K562 (cell line): ENCODE results near the gene SPATA45. TPM values are rescaled to one million over a fixed set of nuclear protein-coding genes. Genes with fewer than 3 reads are reported as not detected.

Experiments
- ATAC-seq: fragments of 200-7000 bp; cut with Tn5 transposase; 3 replicates; pipeline ENCODE4 v1.9.1; 2020; ENCODE audit warnings: moderate library complexity
- BruUV-seq: library from RNA; stranded (reverse); fragments of 400-500 nt; replicated peaks from 2 replicates; lab custom pipeline; 2021; lab: Mats Ljungman, UMichigan
- CTCF ChIA-PET: fragments of 300-600 bp; formaldehyde crosslinking; extraction: SDS; loops from one replicate; lab custom pipeline; 2021; ENCODE audit warnings: low intra/inter-chr PET ratio; lab: Yijun Ruan, JAX
- POLR2A ChIA-PET: fragments of 300-600, 350-650 bp; sonication (Branson Sonifier 250); formaldehyde crosslinking; extraction: SDS; loops from one replicate; lab custom pipeline; 2021; ENCODE audit warnings: antibody characterized with exemption, inconsistent platforms; lab: Yijun Ruan, JAX
- DNase-seq, 4 experiments: peaks; one replicate each; pipeline versions ENCODE4 v3.0.0 to v3.0.0-alpha.2; 2011 to 2018; ENCODE audit warnings: low spot score in 3 of 4, mixed read lengths in 3 of 4; ENCODE audit errors: extremely low read depth in 1 of 4
- FAIRE-seq: peaks from 2 replicates; lab custom pipeline; 2011; peaks lifted over from hg19 to GRCh38; lab: Jason Lieb, UNC
- H2AFZ ChIP-seq: 2 replicates; pipeline ENCODE4 v1.6.0; 2011; ENCODE audit warnings: low read depth, low read length, control low read depth, inconsistent platforms
- H3K27ac ChIP-seq: fragments of 200-600 bp; 3 replicates; pipeline ENCODE4 v1.8.0; 2011; ENCODE audit warnings: low read depth, mild to moderate bottlenecking, control low read depth, inconsistent platforms, low read length, moderate library complexity, mixed read lengths; ENCODE audit errors: extremely low read depth
- H3K27me3 ChIP-seq, 2 experiments: fragments of 300-600 bp in 1 of 2; 2 replicates in 1 of 2; 3 replicates in 1 of 2; pipeline versions ENCODE4 v1.6.0 to v1.8.0; 2011; ENCODE audit warnings: inconsistent platforms in 2 of 2, low read length in 2 of 2, mild to moderate bottlenecking in 1 of 2, mixed read lengths in 1 of 2, moderate library complexity in 1 of 2; ENCODE audit not compliant: control insufficient read depth in 2 of 2, insufficient read depth in 2 of 2
- H3K36me3 ChIP-seq: fragments of 300-600 bp; 3 replicates; pipeline ENCODE4 v1.8.0; 2011; ENCODE audit warnings: mild to moderate bottlenecking, low read length, inconsistent platforms; ENCODE audit not compliant: control insufficient read depth, insufficient read depth
- H3K4me1 ChIP-seq, 2 experiments: fragments of 200-600 bp in 1 of 2; replicated peaks in 1 of 2; 2 replicates in 1 of 2; 3 replicates in 1 of 2; pipeline versions ENCODE4 v1.5.1 to v1.8.0; 2011; ENCODE audit warnings: inconsistent platforms in 2 of 2, low read length in 2 of 2, mild to moderate bottlenecking in 1 of 2, mixed read lengths in 1 of 2, moderate library complexity in 1 of 2; ENCODE audit not compliant: control insufficient read depth in 2 of 2, insufficient read depth in 2 of 2
- H3K4me2 ChIP-seq: 2 replicates; pipeline ENCODE4 v1.6.1; 2011; ENCODE audit warnings: low read length, control low read depth, inconsistent platforms, mixed read lengths; ENCODE audit not compliant: insufficient read depth
- H3K4me3 ChIP-seq: fragments of 200-600 bp; sonication (generic), shearing (Covaris generic); 2 replicates; pipeline ENCODE4 v1.5.1; 2016; ENCODE audit warnings: control low read depth, inconsistent platforms
- H3K79me2 ChIP-seq: fragments of 200-600 bp; 3 replicates; pipeline ENCODE4 v1.8.0; 2011; ENCODE audit warnings: low read length, inconsistent platforms; ENCODE audit not compliant: control insufficient read depth, insufficient read depth
- H3K9ac ChIP-seq, 2 experiments: 2 replicates each; pipeline versions ENCODE4 v1.6.0 to v1.6.1; 2011; ENCODE audit warnings: low read depth in 2 of 2, low read length in 2 of 2, control low read depth in 1 of 2, inconsistent platforms in 1 of 2, mild to moderate bottlenecking in 1 of 2, mixed read lengths in 1 of 2; ENCODE audit not compliant: insufficient read depth in 1 of 2
- H3K9me1 ChIP-seq: one replicate; pipeline ENCODE4 v1.6.0; 2011; ENCODE audit warnings: inconsistent platforms, mild to moderate bottlenecking, low read length, moderate library complexity; ENCODE audit not compliant: control insufficient read depth, insufficient read depth
- H3K9me3 ChIP-seq: replicated peaks from 2 replicates; pipeline ENCODE4 v1.5.1; 2011; ENCODE audit warnings: low read depth, low read length, inconsistent platforms; ENCODE audit not compliant: control insufficient read depth, insufficient read depth
- H4K20me1 ChIP-seq: replicated peaks from 2 replicates; pipeline ENCODE4 v1.6.1; 2011; ENCODE audit warnings: low read length, inconsistent platforms, mixed read lengths; ENCODE audit not compliant: control insufficient read depth, insufficient read depth
- NBN ChIP-seq: fragments of 450-650 bp; IDR thresholded peaks from 2 replicates; pipeline ENCODE4 v1.6.1; 2016; ENCODE audit warnings: low read depth, mild to moderate bottlenecking
- WGBS: fragments of 100-300 bp; shearing (Covaris generic); methylation state at CpG from one replicate; pipeline ENCODE4 v1.1.6; 2016; ENCODE audit warnings: low coverage, mixed read lengths; ENCODE audit not compliant: insufficient coverage; ENCODE audit errors: missing lambda C conversion rate; 5-methylcytosine and 5-hydroxymethylcytosine counted together
- in situ Hi-C: fragments of 300-500 bp; cut with MboI; formaldehyde crosslinking; loops from 4 replicates; pipeline ENCODE4 v1.15.0; 2018; ENCODE audit warnings: inconsistent platforms, mixed read lengths
- intact Hi-C: fragments of 100-400 bp; cut with micrococcal nuclease; formaldehyde crosslinking; loops from 2 replicates; pipeline ENCODE4 v1.14.2; 2022
- polyA plus RNA-seq, 8 experiments: library from polyadenylated mRNA; depleted of rRNA in 4 of 8; stranded (reverse) in 5 of 8; unstranded in 3 of 8; fragments of >200 nt; fragmentation: Nextera tagmentation in 2 of 8; fragmentation: Illumina TruSeq in 1 of 8; extraction: Ambion mirVana in 2 of 8; extraction: Trizol in 1 of 8; gene quantifications; 2 replicates each; pipeline versions ENCODE4 v1.2.1 to v1.2.3, GENCODE V29; 2011 to 2014; ENCODE audit warnings: inconsistent platforms in 1 of 8, missing spikeins in 1 of 8
- small RNA-seq: library from RNA; depleted of rRNA; stranded (forward); fragments of <200 nt; gene quantifications from one replicate; pipeline ENCODE3, GENCODE V24; 2014
- total RNA-seq, 7 experiments: library from RNA; depleted of rRNA in 6 of 7; stranded (reverse); fragments of >200 nt in 6 of 7; fragmentation: Illumina TruSeq in 2 of 7; extraction: Trizol in 2 of 7; gene quantifications; 2 replicates each; pipeline versions ENCODE4 v1.2.1 to v1.2.3, GENCODE V29; 2011 to 2021; ENCODE audit warnings: low replicate concordance in 1 of 7

SPATA45 gene
- total and polyA plus RNA-seq, 9 of the 15 experiments (the other 6 are each of a cell fraction or from before 2014, with no cell fraction given) = 0.18 TPM; not detected in 8

GRCh38 chr1:212780759-212781158, 66.7 kb downstream of the SPATA45 start:
- POLR2A ChIA-PET = interaction anchor here (0.6 to 1.1 kb wide), 2 partner anchors 13 to 19 kb away, joined by 3 read pairs; no protein-coding TSS in a partner anchor
- in situ Hi-C loops = no loop called here

More at GRCh38 chr1:212780759-212781158, 66.7 kb downstream of the SPATA45 start:
- no peaks in the 10 kb centered on the region for H3K27me3 ChIP-seq
- H3K4me3 ChIP-seq = no peak overlapping the region
- DNase-seq (no peak), ATAC-seq (no peak), FAIRE-seq (no peak)
- no peak overlapping the region for H3K9ac ChIP-seq
- peaks cover 56% of the 10 kb centered on the region for H3K36me3 ChIP-seq
- intact Hi-C loops = loop anchor here (5.0 kb wide), 1 partner anchor 323 kb away; no protein-coding TSS in a partner anchor
- no peak overlapping the region for H3K4me2 ChIP-seq
- CTCF ChIA-PET = interaction anchor here (1.8 to 2.3 kb wide), 2 partner anchors 31 to 322 kb away, joined by 5 to 7 read pairs; no protein-coding TSS in a partner anchor
- 94% methylated on average over 3 of the region's 3 CpGs for WGBS
- no peaks in the 10 kb centered on the region for H3K79me2 ChIP-seq
- no peaks in the 10 kb centered on the region for H4K20me1 ChIP-seq
- no peak for TF ChIP-seq NBN
- no peak overlapping the region for H2AFZ ChIP-seq
- no peak overlapping the region for H3K27ac ChIP-seq
- no TSS peak for BruUV-seq
- H3K9me3 ChIP-seq = no peaks in the 10 kb centered on the region
- no peaks in the 10 kb centered on the region for H3K9me1 ChIP-seq
- H3K4me1 ChIP-seq = no peaks in the 10 kb centered on the region

Small RNA genes lying within 50 kb of the gene (small RNA-seq; reads per million reads assigned to genes)
- gene AC104333.1 (not detected), gene AC104333.2 (not detected)

Other genes with a start within 250 kb of the SPATA45 start
Only the 7 nearest of the 8 such genes appear.
- 3.4 and 3.6 TPM in 2 replicates for gene BATF3, start 147.8 kb downstream of the SPATA45 start, total RNA-seq (2014; rRNA removed)
- gene BATF3, start 147.8 kb downstream of the SPATA45 start, total RNA-seq (2014; rRNA removed; fragmentation: Illumina TruSeq; extraction: Trizol) = 0.96 and 1.1 TPM in 2 replicates
- 0.40 and 0.57 TPM in 2 replicates for gene BATF3, start 147.8 kb downstream of the SPATA45 start, total RNA-seq (2015; rRNA removed; fragmentation: Illumina TruSeq; extraction: Trizol)
- gene BATF3, start 147.8 kb downstream of the SPATA45 start, total RNA-seq (2021) = 2.0 and 3.8 TPM in 2 replicates
- 0.93 and 2.0 TPM in 2 replicates for gene BATF3, start 147.8 kb downstream of the SPATA45 start, polyA plus RNA-seq (2011; rRNA removed)
- 2.7 and 3.1 TPM in 2 replicates for gene BATF3, start 147.8 kb downstream of the SPATA45 start, polyA plus RNA-seq (2014; fragmentation: Illumina TruSeq; extraction: Trizol)
- gene BATF3, start 147.8 kb downstream of the SPATA45 start, polyA plus RNA-seq (2014; fragmentation: Nextera tagmentation; extraction: Ambion mirVana) = under 1 TPM; 0.51 to 0.57 TPM
- gene BATF3, start 147.8 kb downstream of the SPATA45 start, polyA plus RNA-seq (2014; rRNA removed) = 3.8 and 5.2 TPM in 2 replicates
- 52.7 and 56.0 TPM in 2 replicates for gene NSL1, start 55.9 kb downstream of the SPATA45 start, total RNA-seq (2014; rRNA removed)
- gene NSL1, start 55.9 kb downstream of the SPATA45 start, total RNA-seq (2014; rRNA removed; fragmentation: Illumina TruSeq; extraction: Trizol) = 54.8 and 58.5 TPM in 2 replicates
- gene NSL1, start 55.9 kb downstream of the SPATA45 start, total RNA-seq (2015; rRNA removed; fragmentation: Illumina TruSeq; extraction: Trizol) = 51.9 and 53.5 TPM in 2 replicates
- gene NSL1, start 55.9 kb downstream of the SPATA45 start, total RNA-seq (2021) = 59.1 and 65.4 TPM in 2 replicates
- gene NSL1, start 55.9 kb downstream of the SPATA45 start, polyA plus RNA-seq (2011; rRNA removed) = 52.3 and 79.7 TPM in 2 replicates
- gene NSL1, start 55.9 kb downstream of the SPATA45 start, polyA plus RNA-seq (2014; fragmentation: Illumina TruSeq; extraction: Trizol) = 57.7 and 63.6 TPM in 2 replicates
- 100 to 1,000 TPM in 1 of 2 experiments, 10 to 100 TPM in 1; 85.9 to 105 TPM for gene NSL1, start 55.9 kb downstream of the SPATA45 start, polyA plus RNA-seq (2014; fragmentation: Nextera tagmentation; extraction: Ambion mirVana)
- gene NSL1, start 55.9 kb downstream of the SPATA45 start, polyA plus RNA-seq (2014; rRNA removed) = 74.0 and 108 TPM in 2 replicates
- gene TATDN3, start 55.8 kb downstream of the SPATA45 start, total RNA-seq (2014; rRNA removed) = 18.3 and 19.0 TPM in 2 replicates
- 33.3 and 41.3 TPM in 2 replicates for gene TATDN3, start 55.8 kb downstream of the SPATA45 start, total RNA-seq (2014; rRNA removed; fragmentation: Illumina TruSeq; extraction: Trizol)
- gene TATDN3, start 55.8 kb downstream of the SPATA45 start, total RNA-seq (2015; rRNA removed; fragmentation: Illumina TruSeq; extraction: Trizol) = 20.1 and 21.3 TPM in 2 replicates
- 24.5 and 28.2 TPM in 2 replicates for gene TATDN3, start 55.8 kb downstream of the SPATA45 start, total RNA-seq (2021)
- 35.0 and 46.9 TPM in 2 replicates for gene TATDN3, start 55.8 kb downstream of the SPATA45 start, polyA plus RNA-seq (2011; rRNA removed)
- gene TATDN3, start 55.8 kb downstream of the SPATA45 start, polyA plus RNA-seq (2014; fragmentation: Illumina TruSeq; extraction: Trizol) = 22.8 and 26.8 TPM in 2 replicates
- gene TATDN3, start 55.8 kb downstream of the SPATA45 start, polyA plus RNA-seq (2014; fragmentation: Nextera tagmentation; extraction: Ambion mirVana) = 10 to 100 TPM; 68.1 to 79.9 TPM
- 25.0 and 25.2 TPM in 2 replicates for gene TATDN3, start 55.8 kb downstream of the SPATA45 start, polyA plus RNA-seq (2014; rRNA removed)
- 7.0 and 9.7 TPM in 2 replicates for gene FLVCR1, start 10.6 kb upstream of the SPATA45 start, total RNA-seq (2014; rRNA removed)
- 17.2 and 19.7 TPM in 2 replicates for gene FLVCR1, start 10.6 kb upstream of the SPATA45 start, total RNA-seq (2014; rRNA removed; fragmentation: Illumina TruSeq; extraction: Trizol)
- gene FLVCR1, start 10.6 kb upstream of the SPATA45 start, total RNA-seq (2015; rRNA removed; fragmentation: Illumina TruSeq; extraction: Trizol) = 12.7 and 15.0 TPM in 2 replicates
- 12.7 and 13.4 TPM in 2 replicates for gene FLVCR1, start 10.6 kb upstream of the SPATA45 start, total RNA-seq (2021)
- 18.0 and 19.0 TPM in 2 replicates for gene FLVCR1, start 10.6 kb upstream of the SPATA45 start, polyA plus RNA-seq (2011; rRNA removed)
- gene FLVCR1, start 10.6 kb upstream of the SPATA45 start, polyA plus RNA-seq (2014; fragmentation: Illumina TruSeq; extraction: Trizol) = 11.8 and 12.5 TPM in 2 replicates
- 1 to 10 TPM; 5.2 to 5.6 TPM for gene FLVCR1, start 10.6 kb upstream of the SPATA45 start, polyA plus RNA-seq (2014; fragmentation: Nextera tagmentation; extraction: Ambion mirVana)
- gene FLVCR1, start 10.6 kb upstream of the SPATA45 start, polyA plus RNA-seq (2014; rRNA removed) = 7.4 and 9.0 TPM in 2 replicates
- gene VASH2, start 102.9 kb upstream of the SPATA45 start, total RNA-seq (2014; rRNA removed) = 0.09 TPM in 1 of 2 replicates, not detected in the other
- 0.06 and 0.11 TPM in 2 replicates for gene VASH2, start 102.9 kb upstream of the SPATA45 start, total RNA-seq (2014; rRNA removed; fragmentation: Illumina TruSeq; extraction: Trizol)
- not detected in 2 replicates for gene VASH2, start 102.9 kb upstream of the SPATA45 start, total RNA-seq (2015; rRNA removed; fragmentation: Illumina TruSeq; extraction: Trizol)
- gene VASH2, start 102.9 kb upstream of the SPATA45 start, total RNA-seq (2021) = 0.13 and 0.40 TPM in 2 replicates
- gene VASH2, start 102.9 kb upstream of the SPATA45 start, polyA plus RNA-seq (2011; rRNA removed) = 0.03 and 0.07 TPM in 2 replicates
- 0.04 and 0.07 TPM in 2 replicates for gene VASH2, start 102.9 kb upstream of the SPATA45 start, polyA plus RNA-seq (2014; fragmentation: Illumina TruSeq; extraction: Trizol)
- under 1 TPM; 0.06 to 0.14 TPM for gene VASH2, start 102.9 kb upstream of the SPATA45 start, polyA plus RNA-seq (2014; fragmentation: Nextera tagmentation; extraction: Ambion mirVana)
- 0.05 and 0.11 TPM in 2 replicates for gene VASH2, start 102.9 kb upstream of the SPATA45 start, polyA plus RNA-seq (2014; rRNA removed)
- 29.3 and 29.9 TPM in 2 replicates for gene ANGEL2, start 168.2 kb upstream of the SPATA45 start, total RNA-seq (2014; rRNA removed)
- gene ANGEL2, start 168.2 kb upstream of the SPATA45 start, total RNA-seq (2014; rRNA removed; fragmentation: Illumina TruSeq; extraction: Trizol) = 30.1 and 32.8 TPM in 2 replicates
- 29.7 and 33.6 TPM in 2 replicates for gene ANGEL2, start 168.2 kb upstream of the SPATA45 start, total RNA-seq (2015; rRNA removed; fragmentation: Illumina TruSeq; extraction: Trizol)
- 26.2 and 27.1 TPM in 2 replicates for gene ANGEL2, start 168.2 kb upstream of the SPATA45 start, total RNA-seq (2021)
- gene ANGEL2, start 168.2 kb upstream of the SPATA45 start, polyA plus RNA-seq (2011; rRNA removed) = 30.8 and 34.6 TPM in 2 replicates
- 15.4 and 16.9 TPM in 2 replicates for gene ANGEL2, start 168.2 kb upstream of the SPATA45 start, polyA plus RNA-seq (2014; fragmentation: Illumina TruSeq; extraction: Trizol)
- 10 to 100 TPM in 1 of 2 experiments, 1 to 10 TPM in 1; 6.8 to 10.9 TPM for gene ANGEL2, start 168.2 kb upstream of the SPATA45 start, polyA plus RNA-seq (2014; fragmentation: Nextera tagmentation; extraction: Ambion mirVana)
- 16.2 and 22.3 TPM in 2 replicates for gene ANGEL2, start 168.2 kb upstream of the SPATA45 start, polyA plus RNA-seq (2014; rRNA removed)
- 22.0 and 23.6 TPM in 2 replicates for gene RPS6KC1, start 203.6 kb upstream of the SPATA45 start, total RNA-seq (2014; rRNA removed)
- gene RPS6KC1, start 203.6 kb upstream of the SPATA45 start, total RNA-seq (2014; rRNA removed; fragmentation: Illumina TruSeq; extraction: Trizol) = 33.2 and 36.7 TPM in 2 replicates
- 30.5 and 34.6 TPM in 2 replicates for gene RPS6KC1, start 203.6 kb upstream of the SPATA45 start, total RNA-seq (2015; rRNA removed; fragmentation: Illumina TruSeq; extraction: Trizol)
- 20.0 and 22.0 TPM in 2 replicates for gene RPS6KC1, start 203.6 kb upstream of the SPATA45 start, total RNA-seq (2021)
- gene RPS6KC1, start 203.6 kb upstream of the SPATA45 start, polyA plus RNA-seq (2011; rRNA removed) = 22.1 and 32.8 TPM in 2 replicates
- gene RPS6KC1, start 203.6 kb upstream of the SPATA45 start, polyA plus RNA-seq (2014; fragmentation: Illumina TruSeq; extraction: Trizol) = 17.0 and 20.9 TPM in 2 replicates
- gene RPS6KC1, start 203.6 kb upstream of the SPATA45 start, polyA plus RNA-seq (2014; fragmentation: Nextera tagmentation; extraction: Ambion mirVana) = 1 to 10 TPM; 4.3 to 7.6 TPM
- 15.5 and 16.4 TPM in 2 replicates for gene RPS6KC1, start 203.6 kb upstream of the SPATA45 start, polyA plus RNA-seq (2014; rRNA removed)